OCI-LY3 (cell line): ENCODE measurements around the gene PAIP2.

Source experiments
- H2AFZ ChIP-seq: fragments of 200-600, 300-600 bp; shearing (Covaris generic); 2 replicates; pipeline ENCODE4 v1.6.0; 2014; ENCODE audit warnings: antibody characterized with exemption, low read depth, low read length
- H3K27ac ChIP-seq: fragments of 200-600, 300-600 bp; sonication (generic); 2 replicates; pipeline ENCODE4 v1.5.1; 2014; ENCODE audit warnings: mild to moderate bottlenecking, low read length, moderate library complexity, mixed read lengths
- H3K27me3 ChIP-seq: fragments of 200-600, 300-600 bp; sonication (generic); 2 replicates; pipeline ENCODE4 v1.6.1; 2014; ENCODE audit warnings: low read depth, low read length, mixed read lengths
- H3K36me3 ChIP-seq: fragments of 200-600, 300-600 bp; sonication (generic); replicated peaks from 2 replicates; pipeline ENCODE3; 2014; ENCODE audit warnings: low read depth, low read length, mixed read lengths
- H3K4me1 ChIP-seq: fragments of 300-600, 200-600 bp; sonication (generic); 2 replicates; pipeline ENCODE4 v1.6.1; 2014; ENCODE audit warnings: low read length, mixed read lengths
- H3K4me2 ChIP-seq: fragments of 200-600, 300-600 bp; sonication (generic); 2 replicates; pipeline ENCODE4 v1.6.1; 2014; ENCODE audit warnings: low read length, mixed read lengths
- H3K4me3 ChIP-seq: fragments of 300-600, 200-600 bp; sonication (generic); 2 replicates; pipeline ENCODE4 v1.5.1; 2014; ENCODE audit warnings: antibody characterized with exemption, mild to moderate bottlenecking, low read length, moderate library complexity
- H3K79me2 ChIP-seq: fragments of 300-600, 200-600 bp; shearing (Covaris generic); 2 replicates; pipeline ENCODE4 v1.6.1; 2014; ENCODE audit warnings: mild to moderate bottlenecking, low read length, mixed read lengths
- H3K9ac ChIP-seq: fragments of 300-600, 200-600 bp; shearing (Covaris generic); 2 replicates; pipeline ENCODE4 v1.6.0; 2014; ENCODE audit warnings: mild to moderate bottlenecking, low read length, moderate library complexity
- H3K9me3 ChIP-seq: fragments of 200-600, 300-600 bp; shearing (Covaris generic); 2 replicates; pipeline ENCODE4 v1.6.1; 2014; ENCODE audit warnings: low read length, mixed read lengths; ENCODE audit not compliant: insufficient read depth
- H4K20me1 ChIP-seq: fragments of 200-600, 300-600 bp; sonication (generic); 2 replicates; pipeline ENCODE4 v1.6.1; 2016; ENCODE audit warnings: low read length, mixed read lengths; ENCODE audit not compliant: insufficient read depth
- CTCF ChIP-seq: fragments of 200-600, 300-600 bp; sonication (generic); IDR thresholded peaks from 2 replicates; pipeline ENCODE4 v1.5.1; 2014; ENCODE audit warnings: antibody characterized with exemption, low read length, low read depth
- EZH2phosphoT487 ChIP-seq: fragments of 200-600 bp; shearing (Covaris generic); IDR thresholded peaks from 2 replicates; pipeline ENCODE4 v1.6.1; 2018; ENCODE audit warnings: antibody characterized with exemption, mixed run types, low read depth

The PAIP2 gene

GRCh38 chr5:139413963-139414362 is 72.3 kb downstream of the PAIP2 start:
- Histone ChIP-seq H3K27me3 (no peaks in the 10 kb centered on the region), H3K4me3 (no peak overlapping the region), H3K4me2 (no peak overlapping the region), H3K36me3 (no peaks in the 10 kb centered on the region), H3K9me3 (no peaks in the 10 kb centered on the region), H4K20me1 (no peaks in the 10 kb centered on the region), H3K79me2 (no peaks in the 10 kb centered on the region), H3K9ac (no peak overlapping the region), H3K27ac (no peak overlapping the region), H2AFZ (no peak overlapping the region), H3K4me1 (peaks cover 14% of the 10 kb centered on the region)
- TF ChIP-seq CTCF (no peak), EZH2phosphoT487 (no peak)

DNA sequence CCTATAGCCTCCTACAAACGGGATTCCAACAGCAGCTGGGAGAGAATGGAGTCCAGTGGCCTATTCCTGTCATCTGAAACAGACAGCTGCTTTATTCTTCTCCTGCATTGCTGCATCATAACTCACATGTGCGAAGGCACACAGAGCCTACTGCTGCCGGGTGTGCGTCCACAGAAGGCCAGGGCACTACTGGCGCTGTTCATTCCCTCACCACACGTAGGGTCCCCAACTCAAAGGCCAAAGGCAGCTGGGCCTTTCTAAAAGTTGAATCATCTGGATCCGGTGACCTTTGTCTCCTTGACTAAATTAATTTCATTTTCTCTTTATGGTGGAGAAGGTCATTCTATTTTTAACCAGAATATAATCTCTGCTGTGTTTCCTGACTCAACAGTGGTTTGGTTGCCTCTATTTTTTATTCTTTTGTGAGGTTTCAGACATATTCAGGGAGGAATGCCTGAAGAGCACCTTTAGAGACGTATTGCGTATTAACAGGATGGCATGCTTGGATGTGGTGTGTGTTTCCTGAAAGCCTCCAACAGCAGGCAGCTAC is 73.0 kb downstream of the PAIP2 start:
- peaks cover 7% of the 10 kb centered on the region for H3K4me1 ChIP-seq
- H3K4me3 ChIP-seq = no peak overlapping the region
- no peaks in the 10 kb centered on the region for H3K9me3 ChIP-seq
- no peak overlapping the region for H3K4me2 ChIP-seq
- no peak overlapping the region for H3K9ac ChIP-seq
- H2AFZ ChIP-seq = no peak overlapping the region
- no peaks in the 10 kb centered on the region for H4K20me1 ChIP-seq
- TF ChIP-seq CTCF (no peak), EZH2phosphoT487 (no peak)
- no peaks in the 10 kb centered on the region for H3K36me3 ChIP-seq
- no peaks in the 10 kb centered on the region for H3K27me3 ChIP-seq
- no peaks in the 10 kb centered on the region for H3K79me2 ChIP-seq
- no peak overlapping the region for H3K27ac ChIP-seq

- no peak overlapping the region for H3K4me2 ChIP-seq
- no peaks in the 10 kb centered on the region for H3K79me2 ChIP-seq
- no peak overlapping the region for H3K4me3 ChIP-seq
- no peak overlapping the region for H2AFZ ChIP-seq
- no peak overlapping the region for H3K9ac ChIP-seq
- H3K36me3 ChIP-seq = no peaks in the 10 kb centered on the region
- H3K4me1 ChIP-seq = peaks cover under 1% of the 10 kb centered on the region
- H3K27me3 ChIP-seq = no peaks in the 10 kb centered on the region
- H4K20me1 ChIP-seq = no peaks in the 10 kb centered on the region
- TF ChIP-seq CTCF (no peak), EZH2phosphoT487 (no peak)
- H3K27ac ChIP-seq = no peak overlapping the region
- no peaks in the 10 kb centered on the region for H3K9me3 ChIP-seq
Measured at GRCh38 chr5:139415221-139415861, 73.7 kb downstream of the PAIP2 start.

DNA sequence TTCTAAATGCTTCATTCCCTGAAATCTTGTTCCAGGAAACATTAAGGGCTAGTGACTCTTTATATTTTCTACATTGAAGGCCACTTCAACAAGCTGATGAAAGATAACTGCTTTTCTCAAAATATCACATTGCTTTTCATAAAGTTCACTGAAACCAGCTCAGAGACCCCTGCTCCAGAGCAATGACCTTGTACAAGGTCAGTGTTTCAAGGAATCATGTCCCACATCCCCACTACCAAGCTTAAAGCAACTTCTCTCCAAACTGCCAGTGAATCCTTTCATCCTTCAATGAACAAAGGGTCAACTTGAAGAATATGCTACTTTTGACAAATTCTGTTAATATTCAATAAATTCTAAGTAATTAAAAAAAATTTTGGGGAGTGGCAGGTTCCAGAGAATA is 74.2 kb downstream of the PAIP2 start:
- Histone ChIP-seq H2AFZ (no peak overlapping the region), H3K4me3 (no peak overlapping the region), H3K9me3 (no peaks in the 10 kb centered on the region), H3K4me1 (no peaks in the 10 kb centered on the region), H3K4me2 (no peak overlapping the region), H3K9ac (no peak overlapping the region), H3K79me2 (no peaks in the 10 kb centered on the region), H3K36me3 (no peaks in the 10 kb centered on the region), H3K27me3 (no peaks in the 10 kb centered on the region), H3K27ac (no peak overlapping the region), H4K20me1 (no peaks in the 10 kb centered on the region)
- TF ChIP-seq EZH2phosphoT487 = no peak
- no peak for TF ChIP-seq CTCF
